ENCODE data around the gene NSUN6. TPM values are rescaled to one million over a fixed set of nuclear protein-coding genes. Genes with fewer than 3 reads are reported as not detected.
"Not testable (repeated sequence)": the region's sequence is repeated elsewhere in the genome, so short reads cannot be mapped to it uniquely, and the experiment has no call there.

Gene NSUN6
- polyA plus RNA-seq, 1 experiment: 2.7 TPM

DNA sequence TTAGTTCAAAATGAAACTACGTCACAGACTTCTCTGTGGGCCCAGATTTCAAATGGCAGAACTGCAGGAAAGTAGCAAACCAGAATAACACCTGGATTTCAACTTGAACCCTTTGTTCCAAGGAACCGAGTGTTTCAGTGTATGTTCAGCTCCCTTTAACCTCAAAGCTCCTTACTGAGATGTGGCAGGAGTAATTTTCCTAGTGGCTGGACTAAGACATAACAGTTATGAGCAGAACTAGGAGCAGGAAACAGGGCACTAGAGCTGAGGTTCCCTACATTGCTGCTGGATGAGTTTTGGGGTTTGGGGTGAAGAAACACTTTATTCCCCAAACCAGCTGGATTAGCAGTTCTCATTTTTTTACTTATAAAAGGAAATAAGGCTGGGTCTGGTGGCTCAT lies 50.1 kb downstream of the NSUN6 start:
- DNase-seq (ENCODE audit: low read depth): no peak
- Histone ChIP-seq H3K27me3 (ENCODE audit: control insufficient read depth, insufficient read depth, low read length) (no peaks in the 10 kb centered on the region), H3K36me3 (ENCODE audit: control insufficient read depth, insufficient read depth, low read length) (no peaks in the 10 kb centered on the region), H3K4me3 (ENCODE audit: low read depth, low read length) (no peak overlapping the region)
- CTCF ChIA-PET: interaction anchor here (1.1 to 1.7 kb wide), 2 partner anchors 13 to 14 kb away, joined by 3 to 4 read pairs; no protein-coding TSS in a partner anchor
- TF ChIP-seq, protein P1, sequence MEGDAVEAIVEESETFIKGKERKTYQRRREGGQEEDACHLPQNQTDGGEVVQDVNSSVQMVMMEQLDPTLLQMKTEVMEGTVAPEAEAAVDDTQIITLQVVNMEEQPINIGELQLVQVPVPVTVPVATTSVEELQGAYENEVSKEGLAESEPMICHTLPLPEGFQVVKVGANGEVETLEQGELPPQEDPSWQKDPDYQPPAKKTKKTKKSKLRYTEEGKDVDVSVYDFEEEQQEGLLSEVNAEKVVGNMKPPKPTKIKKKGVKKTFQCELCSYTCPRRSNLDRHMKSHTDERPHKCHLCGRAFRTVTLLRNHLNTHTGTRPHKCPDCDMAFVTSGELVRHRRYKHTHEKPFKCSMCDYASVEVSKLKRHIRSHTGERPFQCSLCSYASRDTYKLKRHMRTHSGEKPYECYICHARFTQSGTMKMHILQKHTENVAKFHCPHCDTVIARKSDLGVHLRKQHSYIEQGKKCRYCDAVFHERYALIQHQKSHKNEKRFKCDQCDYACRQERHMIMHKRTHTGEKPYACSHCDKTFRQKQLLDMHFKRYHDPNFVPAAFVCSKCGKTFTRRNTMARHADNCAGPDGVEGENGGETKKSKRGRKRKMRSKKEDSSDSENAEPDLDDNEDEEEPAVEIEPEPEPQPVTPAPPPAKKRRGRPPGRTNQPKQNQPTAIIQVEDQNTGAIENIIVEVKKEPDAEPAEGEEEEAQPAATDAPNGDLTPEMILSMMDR (IDR thresholded peaks at IDR 0.05; ENCODE audit: insufficient read depth, low read depth, low read length): 0 out of 2 replicates have a peak, but pooled peaks have one; percentile 17
- POLR2A ChIA-PET: no interaction called here

GRCh38 chr10:18599392-18599791 lies 52.0 kb downstream of the NSUN6 start:
- POLR2A ChIA-PET: no interaction called here
- 0 out of 2 replicates have a peak, but pooled peaks cover 2% of the 10 kb centered on the region for H3K36me3 ChIP-seq (ENCODE audit: control insufficient read depth, insufficient read depth, low read length)
- TF ChIP-seq, protein P1 (IDR thresholded peaks at IDR 0.05; ENCODE audit: insufficient read depth, low read depth, low read length): no peak
- no peak for DNase-seq (ENCODE audit: low read depth)
- CTCF ChIA-PET: no interaction called here
- no peak overlapping the region for H3K4me3 ChIP-seq (ENCODE audit: low read depth, low read length)
- no peaks in the 10 kb centered on the region for H3K27me3 ChIP-seq (ENCODE audit: control insufficient read depth, insufficient read depth, low read length)

DNA sequence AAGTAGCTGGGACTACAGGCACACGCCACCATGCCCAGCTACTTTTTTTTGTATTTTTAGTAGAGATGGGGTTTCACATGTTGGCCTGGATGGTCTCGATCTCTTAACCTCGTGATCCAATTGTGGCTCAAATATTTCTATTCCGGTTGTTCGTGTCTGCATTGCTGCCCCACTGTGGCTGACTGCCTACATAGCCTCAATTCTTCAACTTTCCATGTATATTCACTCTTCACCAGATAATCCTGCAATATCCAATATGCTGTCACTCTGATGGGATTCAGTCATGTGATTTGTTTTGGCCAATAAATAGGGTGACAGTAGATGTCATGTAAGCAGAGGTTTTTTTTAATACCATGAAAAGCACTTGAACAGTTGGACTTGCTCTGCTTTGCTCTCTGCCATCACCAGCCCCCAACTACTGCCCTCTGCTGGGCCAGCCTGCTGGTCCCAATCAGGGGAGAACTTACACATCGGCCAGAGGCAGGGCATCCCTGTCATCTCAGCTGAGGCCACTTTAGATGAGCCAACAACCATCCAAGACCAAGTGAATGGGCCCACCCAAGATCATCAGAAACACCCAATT lies 56.7 kb downstream of the NSUN6 start:
- Histone ChIP-seq H3K4me3 (ENCODE audit: low read depth, low read length) (no peak overlapping the region), H3K27me3 (ENCODE audit: control insufficient read depth, insufficient read depth, low read length) (no peaks in the 10 kb centered on the region), H3K36me3 (ENCODE audit: control insufficient read depth, insufficient read depth, low read length) (0 out of 2 replicates have a peak, but pooled peaks cover 2% of the 10 kb centered on the region)
- TF ChIP-seq, protein P1 (IDR thresholded peaks at IDR 0.05; ENCODE audit: insufficient read depth, low read depth, low read length): no peak
- CTCF ChIA-PET: no interaction called here
- no peak for DNase-seq (ENCODE audit: low read depth)
- POLR2A ChIA-PET: no interaction called here

DNA sequence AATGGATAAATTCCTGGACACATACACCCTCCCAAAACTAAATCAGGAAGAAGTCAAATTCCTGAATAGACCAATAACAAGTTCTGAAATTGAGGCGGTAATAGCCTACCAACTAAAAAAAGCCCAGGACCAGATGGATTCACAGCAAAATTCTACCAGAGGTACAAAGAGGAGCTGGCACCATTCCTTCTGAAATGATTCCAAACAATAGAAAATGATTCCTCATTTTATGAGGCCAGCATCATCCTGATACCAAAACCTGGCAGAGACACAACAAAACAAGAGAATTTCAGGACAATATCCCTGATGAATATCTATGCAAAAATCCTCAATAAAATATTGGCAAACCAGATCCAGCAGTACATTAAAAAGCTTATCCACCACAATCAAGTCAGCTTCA lies 60.2 kb downstream of the NSUN6 start:
- H3K27me3 ChIP-seq (ENCODE audit: control insufficient read depth, insufficient read depth, low read length); DNase-seq (ENCODE audit: low read depth); H3K36me3 ChIP-seq (ENCODE audit: control insufficient read depth, insufficient read depth, low read length); POLR2A ChIA-PET; H3K4me3 ChIP-seq (ENCODE audit: low read depth, low read length): not testable (repeated sequence)
- CTCF ChIA-PET: interaction anchor here (0.6 kb wide), 1 partner anchor 111 kb away, joined by 3 read pairs; no protein-coding TSS in a partner anchor

- H3K4me3 ChIP-seq (ENCODE audit: low read depth, low read length); DNase-seq (ENCODE audit: low read depth); POLR2A ChIA-PET; H3K27me3 ChIP-seq (ENCODE audit: control insufficient read depth, insufficient read depth, low read length); H3K36me3 ChIP-seq (ENCODE audit: control insufficient read depth, insufficient read depth, low read length): not testable (repeated sequence)
- CTCF ChIA-PET: interaction anchor here (1.4 kb wide), 1 partner anchor 12 kb away, joined by 4 read pairs; no protein-coding TSS in a partner anchor
Observed at GRCh38 chr10:18586637-18587036, 64.8 kb downstream of the NSUN6 start.

DNA sequence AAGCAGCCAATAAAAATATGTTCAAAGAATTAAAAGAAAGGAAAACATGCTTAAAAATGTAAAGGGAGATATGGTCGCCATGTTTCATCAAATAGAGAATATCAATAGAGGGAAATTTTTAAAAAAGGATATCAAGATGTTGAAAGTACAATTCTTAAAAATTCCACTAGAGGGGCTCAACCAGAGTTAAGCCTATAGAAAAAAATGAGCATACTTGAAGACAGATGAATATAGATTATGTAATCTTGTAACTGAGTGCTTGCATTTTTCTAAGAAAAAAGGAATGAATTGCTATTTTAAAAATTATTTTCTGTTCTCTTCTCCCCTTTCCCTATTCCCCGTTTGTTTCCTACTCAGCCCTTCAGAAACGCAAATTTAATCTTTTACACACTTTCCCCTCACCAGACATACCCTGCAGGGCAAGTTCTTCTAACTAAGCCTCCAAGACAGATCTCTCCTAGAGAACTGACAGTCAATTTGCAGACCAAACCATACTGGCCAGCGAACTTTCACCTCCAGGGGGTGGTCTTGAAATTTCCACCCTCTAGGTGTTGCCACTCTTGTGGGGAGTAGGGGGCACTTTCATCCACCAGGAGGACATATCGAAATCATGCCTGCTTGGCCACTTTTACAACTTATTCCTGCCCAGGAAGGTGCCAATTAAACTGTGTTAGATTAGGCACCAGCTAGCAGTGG lies 67.7 kb downstream of the NSUN6 start:
- POLR2A ChIA-PET: no interaction called here
- no peak overlapping the region for H3K4me3 ChIP-seq (ENCODE audit: low read depth, low read length)
- TF ChIP-seq, protein P1 (IDR thresholded peaks at IDR 0.05; ENCODE audit: insufficient read depth, low read depth, low read length): no peak
- no peaks in the 10 kb centered on the region for H3K36me3 ChIP-seq (ENCODE audit: control insufficient read depth, insufficient read depth, low read length)
- H3K27me3 ChIP-seq (ENCODE audit: control insufficient read depth, insufficient read depth, low read length): no peaks in the 10 kb centered on the region
- DNase-seq (ENCODE audit: low read depth): no peak
- CTCF ChIA-PET: no interaction called here
